NCI-H187 (cell line): Measurements from ENCODE around the gene DMRT1.
"Not testable (repeated sequence)": the region's sequence is repeated elsewhere in the genome, so short reads cannot be mapped to it uniquely, and the experiment has no call there.

Source experiments
- DNase-seq, 2 experiments: peaks; one replicate each; lab custom pipeline; 2025; lab: John Stamatoyannopoulos, UW

DMRT1 gene

DNA sequence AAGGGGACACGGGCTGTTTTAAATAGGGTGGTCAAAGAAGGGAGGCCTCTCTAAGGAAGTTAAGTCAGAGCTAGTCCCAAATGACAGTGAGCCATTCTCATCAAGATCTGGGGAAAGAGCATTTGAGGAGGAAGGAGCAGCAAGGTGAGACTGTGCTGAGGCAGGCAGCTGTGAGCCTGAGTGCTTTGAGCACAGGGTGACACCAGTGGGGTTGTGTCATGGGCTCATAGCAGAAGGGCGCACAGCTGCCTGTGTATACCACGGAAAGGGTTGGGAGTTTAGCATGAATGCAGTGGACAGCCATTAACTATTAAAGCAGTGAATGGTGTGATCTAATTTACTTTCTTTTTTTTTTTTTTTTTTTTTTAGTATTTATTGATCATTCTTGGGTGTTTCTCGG is 19.2 kb downstream of the DMRT1 start:
- DNase-seq: no peak

DNA sequence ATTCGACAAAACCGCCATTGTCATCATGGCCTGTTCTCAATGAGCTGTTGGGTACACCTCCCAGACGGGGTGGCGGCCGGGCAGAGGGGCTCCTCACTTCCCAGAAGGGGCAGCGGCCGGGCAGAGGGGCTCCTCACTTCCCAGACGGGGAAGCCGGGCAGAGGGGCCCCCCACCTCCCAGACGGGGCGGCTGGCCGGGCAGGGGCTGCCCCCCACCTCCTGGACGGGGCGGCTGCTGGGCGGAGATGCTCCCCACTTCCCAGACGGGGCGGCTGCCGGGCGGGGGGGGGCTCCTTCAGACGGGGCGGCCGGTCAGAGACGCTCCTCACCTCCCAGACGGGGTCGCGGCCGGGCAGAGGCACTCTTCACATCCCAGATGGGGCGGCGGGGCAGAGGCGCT is 20.0 kb downstream of the DMRT1 start:
- not testable (repeated sequence) for DNase-seq

DNA sequence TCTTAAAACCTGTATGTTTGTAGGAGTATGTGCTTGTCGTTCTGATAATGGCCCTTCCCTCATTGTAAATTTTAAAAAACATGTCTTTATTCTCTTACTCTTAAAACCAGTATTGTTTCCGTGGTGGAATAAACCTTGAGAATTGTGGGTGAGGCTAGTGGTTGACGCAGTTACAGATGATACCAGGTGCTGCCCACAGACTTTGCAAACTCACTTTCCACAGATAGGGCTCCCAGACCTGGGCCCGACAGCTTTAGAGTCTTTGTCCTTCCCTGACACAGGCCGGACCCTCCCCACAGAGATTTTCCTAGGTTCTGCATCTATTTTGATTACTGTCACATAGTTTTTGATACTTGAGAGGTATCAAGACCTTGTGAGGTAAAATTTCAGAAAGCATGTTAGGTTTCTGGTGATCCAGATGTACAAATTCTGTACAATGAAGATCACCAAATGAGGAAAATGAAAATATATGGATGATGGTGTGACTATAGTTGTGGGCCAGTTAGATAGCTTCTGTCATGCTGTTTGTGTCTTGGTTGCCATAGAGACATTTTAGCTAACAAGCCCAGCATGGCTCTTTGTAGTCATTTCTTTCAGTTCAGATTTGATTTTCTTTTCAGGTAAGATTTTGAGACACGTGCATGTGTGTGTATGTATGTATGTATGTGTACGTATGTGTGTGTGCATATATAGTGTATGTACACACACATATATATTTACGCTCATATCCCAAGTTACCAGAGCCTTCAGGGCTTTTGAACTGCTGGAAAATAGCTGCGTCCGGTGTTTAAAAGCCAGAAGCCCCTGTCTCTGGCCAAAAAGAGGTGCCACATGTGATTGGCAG is 33.8 kb downstream of the DMRT1 start:
- no peak for DNase-seq

DNA sequence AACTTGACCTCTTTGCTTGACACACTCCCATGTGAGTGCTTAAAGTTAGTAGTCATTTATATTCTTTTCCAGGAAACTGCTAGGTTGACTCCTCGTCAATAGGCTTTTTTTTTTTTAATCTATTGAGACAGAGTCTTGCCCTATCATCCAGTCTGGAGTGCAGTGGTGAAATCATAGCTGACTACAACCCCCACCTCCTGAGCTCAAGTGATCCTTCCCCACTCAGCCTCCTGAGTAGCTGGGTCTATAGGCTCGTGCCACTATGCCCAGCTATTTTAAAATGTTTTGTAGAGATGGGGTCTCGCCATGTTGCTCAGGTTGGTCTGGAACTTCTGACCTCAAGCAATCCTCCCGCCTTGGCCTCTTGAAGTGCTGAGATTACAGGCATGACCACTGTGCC is 34.9 kb downstream of the DMRT1 start:
- no peak for DNase-seq

DNA sequence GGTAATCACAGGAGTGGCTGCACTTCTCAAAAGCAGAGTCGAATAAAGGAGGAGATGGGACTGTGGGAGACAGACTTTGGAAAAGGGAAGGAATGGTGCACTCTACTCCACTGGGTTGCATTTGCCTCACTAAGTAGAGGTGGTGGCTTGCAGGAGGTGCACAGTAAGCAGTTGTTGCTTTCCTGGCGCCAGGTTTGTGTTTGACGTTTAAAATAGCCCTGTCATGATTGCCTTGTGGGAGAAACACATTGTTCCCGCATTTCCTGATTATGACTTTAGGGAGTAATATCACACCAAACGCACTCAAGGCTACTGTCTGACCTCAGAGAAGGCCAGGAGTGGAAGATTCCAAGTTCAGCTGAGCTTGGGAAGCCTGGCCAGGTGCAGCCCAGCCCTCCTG is 36.7 kb downstream of the DMRT1 start:
- no peak for DNase-seq

DNA sequence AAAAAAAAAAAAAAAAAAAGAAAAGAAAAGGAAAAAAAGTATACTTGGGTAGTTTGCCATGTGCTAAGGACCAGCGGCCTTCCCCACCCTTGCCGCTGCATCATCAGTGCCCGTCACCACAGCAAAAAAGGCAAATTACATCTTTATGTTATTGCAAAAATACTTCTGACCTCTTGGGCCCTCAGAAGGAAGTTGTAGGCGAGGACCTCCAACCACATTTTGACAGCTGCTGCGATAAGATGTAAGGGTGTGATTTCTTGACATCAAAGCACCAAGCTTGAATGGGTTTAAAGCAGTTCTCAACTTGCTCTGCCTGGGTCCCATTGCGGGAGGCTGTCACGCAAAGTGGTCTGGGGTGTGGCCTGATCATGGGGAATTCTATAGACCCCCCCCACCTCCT is 39.2 kb downstream of the DMRT1 start:
- no peak for DNase-seq

DNA sequence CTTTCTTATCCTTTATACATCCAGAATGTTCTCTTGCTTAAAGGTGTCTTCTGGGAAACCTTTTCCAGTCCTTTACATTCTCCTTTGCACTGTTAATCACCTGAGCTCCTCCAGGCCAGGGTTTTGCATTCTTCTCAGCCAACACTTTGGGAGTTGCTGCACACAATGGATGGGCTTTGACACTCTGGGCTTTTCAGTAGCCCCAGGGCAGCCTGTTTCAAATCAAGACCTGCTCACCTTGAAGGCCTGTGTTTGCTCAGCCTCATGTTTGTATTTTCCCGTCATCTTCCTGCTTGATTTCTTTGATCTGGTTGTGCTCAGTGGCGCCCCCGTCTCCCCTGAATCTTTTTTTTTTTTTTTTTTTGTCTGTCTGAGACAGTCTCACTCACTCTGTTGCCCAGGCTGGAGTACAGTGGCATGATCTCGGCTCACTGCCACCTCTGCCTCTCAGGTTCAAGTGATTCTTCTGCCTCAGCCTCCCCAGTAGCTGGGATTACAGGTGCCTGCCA is 41.0 kb downstream of the DMRT1 start:
- no peak for DNase-seq

DNA sequence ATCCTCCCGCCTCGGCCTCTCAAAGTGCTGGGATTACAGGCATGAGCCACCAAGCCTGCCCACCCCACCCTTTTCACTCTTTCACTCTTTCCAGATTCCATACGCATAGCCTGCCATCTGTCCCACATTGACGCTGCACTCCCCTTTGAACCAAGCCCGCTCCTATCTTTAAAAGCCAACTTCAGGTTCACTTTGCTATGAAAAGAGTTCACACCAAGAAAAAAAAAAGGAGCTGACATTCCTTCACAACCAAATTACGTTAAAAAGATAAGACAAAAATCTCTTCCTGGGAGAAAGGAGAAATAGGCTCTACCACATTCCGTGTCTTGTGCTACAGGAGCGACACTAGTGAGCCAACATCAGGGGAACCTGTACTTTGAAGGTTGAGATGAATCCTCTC is 41.5 kb downstream of the DMRT1 start:
- no peak for DNase-seq

DNA sequence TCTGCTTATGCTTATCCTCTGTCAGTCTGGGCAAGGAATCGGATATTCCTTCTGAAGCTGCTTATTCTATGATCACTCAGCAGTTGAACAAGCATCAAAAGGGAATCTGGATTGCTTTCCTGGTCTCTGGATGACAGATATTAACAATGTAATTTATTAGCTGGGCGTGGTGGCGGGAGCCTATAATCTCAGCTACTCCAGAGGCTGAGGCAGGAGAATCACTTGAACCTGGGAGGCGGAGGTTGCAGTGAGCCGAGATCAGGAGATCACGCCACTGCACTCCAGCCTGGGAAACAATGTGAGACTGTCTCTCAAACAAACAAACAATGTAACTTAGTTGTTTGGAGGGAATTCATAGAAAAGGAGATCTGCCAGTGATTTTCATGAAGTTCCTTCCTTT is 45.4 kb downstream of the DMRT1 start:
- DNase-seq: no peak

DNA sequence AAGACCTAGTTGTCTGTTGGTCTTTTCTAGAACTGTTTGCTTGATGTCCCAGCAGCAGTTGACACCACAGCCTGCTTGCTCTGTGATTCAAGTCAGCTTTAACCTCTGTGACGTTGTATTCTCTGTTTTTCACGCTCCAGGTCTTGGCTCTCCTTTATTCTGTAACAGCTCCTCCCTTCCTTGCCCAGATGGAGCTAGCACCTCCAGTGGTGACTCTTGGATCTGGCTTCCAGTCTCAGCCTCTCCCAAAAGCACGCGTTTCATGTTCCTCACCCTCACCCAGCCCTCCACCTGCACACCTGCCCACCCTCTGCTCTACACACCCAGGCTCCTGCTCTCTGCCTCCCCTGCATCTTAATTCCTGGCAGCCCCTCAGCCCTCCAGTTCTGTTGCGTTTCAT is 50.6 kb downstream of the DMRT1 start:
- DNase-seq: no peak

DNA sequence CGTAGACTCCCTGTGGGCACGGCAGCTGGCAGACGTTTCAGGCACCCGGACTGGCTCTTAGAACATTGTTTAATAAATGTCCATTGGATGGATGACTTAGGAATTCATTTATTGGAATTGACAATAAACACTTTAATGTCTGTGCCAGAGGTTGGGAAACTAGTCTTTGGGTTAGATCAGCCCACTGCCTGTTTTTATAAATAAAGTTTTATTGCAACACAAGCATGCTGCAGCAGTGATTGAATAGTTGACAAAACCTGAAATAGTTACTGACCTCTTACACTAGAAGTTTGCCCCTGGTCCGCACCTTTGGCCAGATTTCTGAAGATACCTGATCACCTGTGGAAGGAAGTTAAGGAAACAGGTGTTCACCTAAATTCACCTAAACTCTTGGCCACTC is 51.6 kb downstream of the DMRT1 start:
- no peak for DNase-seq

DNA sequence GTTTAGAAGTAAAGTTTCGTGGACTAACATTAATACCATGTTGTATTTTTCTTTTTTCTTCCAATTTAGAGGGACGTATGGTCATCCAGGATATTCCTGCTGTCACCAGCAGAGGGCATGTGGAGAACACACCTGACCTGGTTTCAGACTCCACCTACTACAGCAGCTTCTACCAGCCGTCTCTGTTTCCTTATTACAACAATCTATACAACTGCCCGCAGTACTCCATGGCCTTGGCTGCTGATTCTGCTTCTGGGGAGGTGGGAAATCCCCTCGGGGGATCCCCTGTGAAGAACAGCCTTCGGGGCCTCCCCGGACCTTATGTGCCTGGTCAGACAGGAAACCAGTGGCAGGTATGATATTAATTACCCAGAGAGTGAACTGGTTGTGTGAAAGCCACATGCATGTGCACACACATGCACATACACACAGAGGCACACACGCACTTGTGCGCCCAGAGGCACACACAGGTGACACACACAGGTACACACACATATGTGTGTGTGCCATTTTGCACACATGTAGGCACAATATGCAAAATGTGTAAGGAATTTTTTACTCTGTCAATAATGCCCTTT is 52.4 kb downstream of the DMRT1 start:
- DNase-seq: peak; percentile 12 to 40

DNA sequence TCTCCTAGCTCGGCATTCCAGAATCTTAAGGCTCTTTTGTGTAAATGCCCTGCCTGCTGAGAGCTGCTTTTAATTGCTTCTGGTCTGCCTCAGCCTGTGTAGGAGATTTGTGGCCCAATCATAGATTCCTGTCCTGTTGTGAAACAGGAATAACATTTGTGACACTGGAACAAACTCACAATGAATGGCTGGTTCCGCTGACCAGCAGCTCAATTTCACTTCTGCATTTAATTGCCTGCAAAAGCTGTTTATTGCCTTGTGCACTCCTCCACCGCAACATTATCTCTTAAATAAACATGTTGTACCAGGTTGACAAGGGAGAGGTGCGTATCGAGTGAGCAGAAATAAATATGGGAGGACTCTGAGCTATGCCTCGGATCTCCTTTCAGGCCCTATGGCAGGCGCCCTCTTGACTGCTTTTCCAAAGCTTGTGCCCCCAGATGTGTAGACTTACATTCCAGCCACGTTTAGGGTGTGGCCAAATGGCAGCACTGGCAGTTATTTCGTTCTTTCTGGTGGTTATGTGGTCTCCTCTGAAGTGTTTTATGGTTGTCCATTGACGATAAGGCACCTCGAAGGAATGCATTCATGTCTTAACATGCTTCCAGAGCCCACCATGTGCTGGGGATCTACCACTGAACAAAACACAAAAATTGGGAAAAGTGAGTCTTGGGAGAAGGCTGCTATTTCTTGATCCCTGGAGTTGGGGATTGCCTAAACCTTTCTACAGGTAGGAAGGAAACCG is 58.1 kb downstream of the DMRT1 start:
- DNase-seq: peak in 1 of 2 experiments; percentile 18

DNA sequence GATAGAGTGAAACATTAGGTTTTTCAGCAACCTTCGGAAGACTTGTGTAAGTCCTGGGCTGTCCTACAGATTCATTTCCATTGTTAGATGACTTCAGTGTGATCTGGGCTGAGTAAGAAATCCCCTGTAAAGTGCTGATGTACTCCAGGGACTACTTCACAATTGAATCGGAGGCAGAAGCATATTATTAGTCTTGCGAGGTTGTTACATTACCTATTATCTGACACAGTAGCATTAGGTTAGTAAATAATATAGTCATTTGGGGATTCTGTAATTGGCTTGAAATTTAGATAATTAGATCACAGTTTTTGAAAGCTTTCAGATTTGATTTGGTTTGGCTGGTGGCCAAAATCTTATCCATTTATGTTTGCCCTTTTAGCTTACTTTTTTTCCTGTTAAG is 62.4 kb downstream of the DMRT1 start:
- no peak for DNase-seq

DNA sequence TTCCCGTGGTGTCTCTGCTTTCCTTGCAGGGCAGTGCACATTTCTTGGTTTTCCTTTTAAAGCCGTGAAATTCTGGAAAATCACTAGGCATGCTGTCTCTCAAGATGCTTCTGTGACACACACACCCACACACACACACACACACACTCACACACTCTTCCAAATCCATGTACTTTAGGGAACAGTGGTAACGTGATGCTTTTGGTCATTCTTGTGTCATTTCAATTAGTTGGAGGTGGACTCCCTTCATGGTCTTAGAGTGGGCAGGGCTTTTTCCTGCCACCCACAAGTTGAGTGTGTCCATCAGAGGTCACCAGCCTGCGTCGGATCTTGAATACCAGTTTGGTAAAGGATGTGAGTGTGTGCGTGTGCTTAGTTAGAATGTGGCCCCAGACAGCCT is 64.4 kb downstream of the DMRT1 start:
- no peak for DNase-seq

DNA sequence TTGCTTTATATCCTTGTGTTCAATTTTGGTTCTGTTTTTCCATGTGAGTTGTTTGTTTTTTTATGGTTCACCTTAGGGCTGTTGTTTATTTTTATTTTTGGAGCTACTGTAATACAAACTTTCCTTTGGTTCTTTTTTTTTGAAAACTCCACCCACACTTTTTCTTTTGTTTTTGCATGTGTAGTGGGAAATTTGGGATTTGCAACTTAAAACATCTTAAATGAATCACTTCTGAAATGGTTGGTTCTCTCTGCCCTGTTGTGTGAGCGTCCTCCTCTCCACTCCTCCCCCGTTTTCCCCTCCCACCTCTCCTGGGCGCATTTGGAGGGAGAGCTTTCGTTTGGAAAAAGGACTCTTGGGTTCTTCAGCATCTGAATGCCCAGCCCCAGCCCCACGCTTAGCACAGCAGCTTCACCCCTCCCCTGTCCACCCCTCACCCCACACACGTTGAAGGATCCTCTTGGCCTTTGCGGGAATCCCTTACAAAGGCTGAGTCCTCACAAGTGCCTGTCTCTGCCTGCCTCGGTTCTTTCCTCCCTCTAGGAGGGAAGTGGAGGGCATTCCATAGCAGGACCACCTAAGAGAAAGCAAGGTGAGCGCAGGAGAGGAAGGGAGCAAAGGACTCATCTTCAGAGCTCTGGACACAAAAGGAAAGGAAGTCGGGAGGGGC is 67.2 kb downstream of the DMRT1 start:
- DNase-seq: no peak

DNA sequence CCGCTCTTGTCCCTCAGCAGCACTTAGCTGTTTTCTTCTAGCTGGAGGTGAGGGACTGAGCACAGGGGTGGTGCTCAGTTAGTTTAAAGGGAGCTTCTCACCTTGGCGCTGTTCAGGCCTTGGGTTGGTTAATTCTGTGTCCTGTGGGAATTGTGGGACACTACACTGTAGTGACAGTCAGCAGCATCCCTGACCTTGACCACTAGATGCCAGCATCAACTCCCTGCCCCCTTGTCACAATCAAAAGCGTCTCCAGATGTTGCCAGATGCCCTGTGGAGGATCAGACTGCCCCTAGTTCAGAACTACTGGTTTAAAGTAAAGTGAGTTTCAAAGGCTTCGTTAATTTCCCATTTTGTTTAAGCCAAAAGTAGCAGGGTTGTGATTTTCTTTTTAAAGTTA is 69.5 kb downstream of the DMRT1 start:
- no peak for DNase-seq

DNA sequence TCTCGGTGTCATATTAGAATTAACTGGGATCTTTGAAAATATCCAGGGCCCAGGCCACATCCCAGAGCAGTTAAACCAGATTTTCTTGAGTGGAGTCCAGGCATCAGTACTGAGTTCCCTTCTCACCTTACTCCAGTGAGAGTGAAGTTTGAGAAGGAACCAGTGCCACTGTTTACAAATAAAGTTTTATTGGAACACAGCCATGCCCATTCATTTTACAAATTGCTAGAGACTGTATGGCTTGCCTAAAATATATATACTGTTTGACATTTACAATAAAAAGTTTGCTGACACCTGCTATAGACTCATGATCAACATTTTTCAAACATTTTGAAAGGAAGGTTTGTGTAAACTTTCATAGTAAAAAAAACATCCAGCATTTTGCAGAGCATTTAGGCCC is 71.3 kb downstream of the DMRT1 start:
- no peak for DNase-seq

DNA sequence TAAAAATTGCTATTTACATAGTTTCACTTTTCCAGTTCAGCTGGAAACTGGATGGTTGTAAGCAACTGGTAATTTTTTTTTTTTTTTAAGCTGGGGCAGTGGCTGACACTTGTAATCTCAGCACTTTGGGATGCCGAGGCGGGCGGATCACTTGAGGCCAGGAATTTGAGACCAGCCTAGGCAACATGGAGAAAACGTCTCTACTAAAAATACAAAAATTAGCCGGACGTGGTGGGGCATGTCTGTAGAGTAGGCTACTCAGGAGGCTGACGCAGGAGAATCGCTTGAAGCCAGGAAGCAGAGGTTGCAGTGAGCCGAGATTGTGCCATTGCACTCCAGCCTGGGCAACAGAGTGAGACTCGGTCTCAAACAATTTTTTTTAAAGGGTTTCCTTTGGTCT is 72.0 kb downstream of the DMRT1 start:
- DNase-seq: not testable (repeated sequence)

DNA sequence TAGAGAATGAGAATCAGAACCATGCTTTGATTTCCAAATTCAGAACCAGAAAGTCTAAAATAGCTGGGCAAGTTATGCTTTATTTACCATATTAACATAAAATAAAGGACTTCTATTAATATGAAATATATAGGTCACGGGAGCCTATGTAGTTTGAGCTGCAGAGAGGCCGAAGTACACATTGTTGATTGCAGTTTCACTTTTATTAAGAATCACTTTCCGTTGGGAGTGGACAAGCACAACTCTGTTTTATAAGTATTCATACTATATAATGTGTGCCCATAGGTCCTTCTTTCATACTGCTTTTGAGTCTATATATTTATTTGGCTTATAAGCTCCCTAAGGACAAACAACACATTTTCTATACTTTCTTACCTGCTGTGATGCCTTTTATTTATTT is 76.2 kb downstream of the DMRT1 start:
- no peak for DNase-seq

DNA sequence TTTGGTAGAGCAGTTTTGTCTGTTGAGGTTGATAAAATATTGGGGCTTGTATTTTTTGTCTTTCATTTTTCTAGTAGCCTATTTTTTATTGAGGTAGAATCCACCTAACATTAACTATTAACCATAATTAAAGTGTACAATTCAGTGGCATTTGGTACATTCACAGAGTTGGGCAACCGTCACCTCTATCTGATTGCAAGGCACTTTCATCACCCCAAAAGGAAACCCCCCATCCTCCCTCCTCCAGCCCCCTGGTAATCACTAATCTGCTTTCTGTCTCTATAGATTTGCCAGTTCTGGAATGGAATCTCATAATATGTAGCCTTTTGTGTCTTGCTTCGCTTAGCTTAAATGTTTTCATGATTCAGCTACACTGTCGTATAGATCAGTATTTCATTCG is 79.4 kb downstream of the DMRT1 start:
- no peak for DNase-seq

DNA sequence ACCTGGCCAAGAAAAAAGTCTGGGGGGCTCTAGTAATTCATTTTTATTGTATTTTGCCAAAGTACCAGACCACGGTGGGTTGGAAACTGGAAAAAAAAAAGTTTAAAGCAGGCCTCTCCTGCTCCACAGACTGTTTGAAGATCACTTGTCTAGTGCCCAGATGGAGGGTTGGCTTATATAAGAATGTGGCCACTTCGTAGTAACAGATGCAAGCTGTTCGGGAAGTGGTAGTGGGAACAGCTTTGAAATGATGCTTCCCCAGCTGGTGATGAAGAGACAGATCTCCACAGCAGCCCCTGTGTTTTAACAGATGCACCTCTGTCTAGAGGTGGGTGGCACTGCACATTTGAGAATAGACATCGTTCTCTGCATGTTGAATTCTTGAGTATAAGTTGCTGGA is 80.7 kb downstream of the DMRT1 start:
- no peak for DNase-seq
